Liver (tissue), 9 donors: ENCODE data around the gene SH2D3A. TPM values are rescaled to one million over a fixed set of nuclear protein-coding genes. Genes with fewer than 3 reads are reported as not detected.

Experiments used
- DNase-seq: peaks from one replicate; pipeline ENCODE4 v3.0.0-alpha.2; 2017; ENCODE audit warnings: low spot score
- H3K27ac ChIP-seq, 2 donors: one replicate each; pipeline ENCODE4 v1.7.0; 2013; ENCODE audit warnings: inconsistent platforms in 2 of 2, low read length in 2 of 2, control low read depth in 1 of 2, low read depth in 1 of 2, mild to moderate bottlenecking in 1 of 2
- H3K27me3 ChIP-seq, 4 donors: one replicate each; pipeline versions ENCODE4 v1.6.1 to v1.7.0; 2013; ENCODE audit warnings: low read length in 3 of 4, inconsistent platforms in 1 of 4, mild to moderate bottlenecking in 1 of 4, moderate library complexity in 1 of 4; ENCODE audit not compliant: control insufficient read depth in 4 of 4, insufficient read depth in 4 of 4
- H3K36me3 ChIP-seq, 4 donors: one replicate each; pipeline versions ENCODE4 v1.6.1 to v1.7.0; 2013; ENCODE audit warnings: low read length in 3 of 4, mild to moderate bottlenecking in 3 of 4, low read depth in 1 of 4, moderate library complexity in 1 of 4; ENCODE audit not compliant: control insufficient read depth in 4 of 4, insufficient read depth in 3 of 4
- H3K4me1 ChIP-seq, 4 donors: one replicate each; pipeline versions ENCODE4 v1.6.1 to v1.7.0; 2013; ENCODE audit warnings: low read length in 3 of 4, mild to moderate bottlenecking in 3 of 4, moderate library complexity in 1 of 4; ENCODE audit not compliant: control insufficient read depth in 4 of 4, insufficient read depth in 4 of 4
- H3K4me3 ChIP-seq, 3 donors: one replicate each; pipeline versions ENCODE4 v1.6.1 to v1.7.0; 2013; ENCODE audit warnings: low read length in 3 of 3, control low read depth in 1 of 3, low read depth in 1 of 3, mild to moderate bottlenecking in 1 of 3
- H3K9ac ChIP-seq, 2 donors: one replicate each; pipeline ENCODE4 v1.7.0; 2013; ENCODE audit warnings: low read length in 2 of 2, mild to moderate bottlenecking in 2 of 2, moderate library complexity in 2 of 2, control low read depth in 1 of 2, low read depth in 1 of 2
- H3K9me3 ChIP-seq, 4 donors: one replicate each; pipeline versions ENCODE4 v1.6.1 to v1.7.0; 2013; ENCODE audit warnings: low read length in 3 of 4; ENCODE audit not compliant: control insufficient read depth in 4 of 4
- EGR1 ChIP-seq, 2 donors: IDR thresholded peaks; 2 replicates each; pipeline ENCODE4 v1.6.1; 2016 to 2018; ENCODE audit warnings: antibody characterized with exemption in 2 of 2, low read depth in 2 of 2
- FOXA1 ChIP-seq: IDR thresholded peaks from 2 replicates; pipeline ENCODE4 v1.6.1; 2016; ENCODE audit warnings: antibody characterized with exemption
- FOXA2 ChIP-seq: IDR thresholded peaks from 2 replicates; pipeline ENCODE4 v1.6.1; 2016; ENCODE audit warnings: antibody characterized with exemption
- GABPA ChIP-seq, 2 donors: IDR thresholded peaks in 1 of 2; conservative IDR thresholded peaks in 1 of 2; 2 replicates each; pipeline ENCODE4 v1.6.1; 2016; ENCODE audit warnings: antibody characterized with exemption in 2 of 2, mild to moderate bottlenecking in 1 of 2, moderate library complexity in 1 of 2
- HNF4A ChIP-seq, 2 donors: conservative IDR thresholded peaks; 2 replicates each; pipeline ENCODE4 v1.6.1; 2016; ENCODE audit warnings: antibody characterized with exemption in 2 of 2, mild to moderate bottlenecking in 2 of 2
- HNF4G ChIP-seq: IDR thresholded peaks from 2 replicates; pipeline ENCODE4 v1.6.1; 2016; ENCODE audit warnings: antibody characterized with exemption
- JUND ChIP-seq, 2 donors: IDR thresholded peaks; 2 replicates each; pipeline ENCODE4 v1.6.1; 2016; ENCODE audit warnings: antibody characterized with exemption in 2 of 2
- NR2F2 ChIP-seq: IDR thresholded peaks from 2 replicates; pipeline ENCODE4 v1.6.1; 2016; ENCODE audit warnings: antibody characterized with exemption
- RAD21 ChIP-seq, 2 donors: IDR thresholded peaks; 2 replicates each; pipeline ENCODE4 v1.6.1; 2016; ENCODE audit warnings: antibody characterized with exemption in 2 of 2, mild to moderate bottlenecking in 2 of 2
- RXRA ChIP-seq, 2 donors: IDR thresholded peaks; 2 replicates each; pipeline ENCODE4 v1.6.1; 2017 to 2018; ENCODE audit warnings: antibody characterized with exemption in 2 of 2, mild to moderate bottlenecking in 1 of 2
- SP1 ChIP-seq: IDR thresholded peaks from 2 replicates; pipeline ENCODE4 v1.6.1; 2018; ENCODE audit warnings: antibody characterized with exemption, mild to moderate bottlenecking
- TAF1 ChIP-seq: conservative IDR thresholded peaks from 2 replicates; pipeline ENCODE4 v1.6.1; 2016; ENCODE audit warnings: antibody characterized with exemption, mild to moderate bottlenecking
- YY1 ChIP-seq: IDR thresholded peaks from 2 replicates; pipeline ENCODE4 v1.6.1; 2016; ENCODE audit warnings: antibody characterized with exemption, mild to moderate bottlenecking
- WGBS: extraction: QIAGEN DNeasy Blood & Tissue Kit; methylation state at CpG from one replicate; pipeline ENCODE4 v1.1.7; 2013; 5-methylcytosine and 5-hydroxymethylcytosine counted together
- polyA plus RNA-seq, 2 donors: library from polyadenylated mRNA; stranded (reverse) in 1 of 2; unstranded in 1 of 2; fragments of 200-250 nt in 1 of 2; fragments of >200 nt in 1 of 2; fragmentation: Nextera tagmentation in 1 of 2; extraction: Ambion mirVana in 1 of 2; gene quantifications; one replicate each; pipeline versions ENCODE4 v1.2.1 to v1.2.3, GENCODE V29; 2013 to 2015
- total RNA-seq, 2 donors: library from RNA; depleted of rRNA; stranded (reverse); fragments of >200 nt; gene quantifications; one replicate each; pipeline ENCODE4 v1.2.3, GENCODE V29; 2014
- TF ChIP-seq, protein P1 (sequence below): IDR thresholded peaks from 2 replicates; pipeline ENCODE4 v1.6.1; 2016; ENCODE audit warnings: antibody characterized with exemption
- TF ChIP-seq, protein P2 (sequence below): IDR thresholded peaks from 2 replicates; pipeline ENCODE4 v1.6.1; 2016; ENCODE audit warnings: antibody characterized with exemption, mild to moderate bottlenecking
- TF ChIP-seq, protein P3 (sequence below): IDR thresholded peaks from 2 replicates; pipeline ENCODE4 v1.6.1; 2016; ENCODE audit warnings: antibody characterized with exemption
- TF ChIP-seq, protein P4 (sequence below): IDR thresholded peaks from 2 replicates; pipeline ENCODE4 v1.6.1; 2016; ENCODE audit warnings: antibody characterized with exemption
- TF ChIP-seq, protein P5 (sequence below): fragments of 150-350 bp; IDR thresholded peaks from 2 replicates; pipeline ENCODE4 v1.5.1; 2017; ENCODE audit warnings: improper control_type of control experiment, low read depth, low read length; ENCODE audit not compliant: missing input control
- donor health status: healthy.
- donor health status: healthy.
- donor health status: healthy.
- donor health status: healthy.
- donor health status: healthy.

The SH2D3A gene
- total and polyA plus RNA-seq, 4 donors = 0.23 to 1.0 (median 0.77) TPM

DNA sequence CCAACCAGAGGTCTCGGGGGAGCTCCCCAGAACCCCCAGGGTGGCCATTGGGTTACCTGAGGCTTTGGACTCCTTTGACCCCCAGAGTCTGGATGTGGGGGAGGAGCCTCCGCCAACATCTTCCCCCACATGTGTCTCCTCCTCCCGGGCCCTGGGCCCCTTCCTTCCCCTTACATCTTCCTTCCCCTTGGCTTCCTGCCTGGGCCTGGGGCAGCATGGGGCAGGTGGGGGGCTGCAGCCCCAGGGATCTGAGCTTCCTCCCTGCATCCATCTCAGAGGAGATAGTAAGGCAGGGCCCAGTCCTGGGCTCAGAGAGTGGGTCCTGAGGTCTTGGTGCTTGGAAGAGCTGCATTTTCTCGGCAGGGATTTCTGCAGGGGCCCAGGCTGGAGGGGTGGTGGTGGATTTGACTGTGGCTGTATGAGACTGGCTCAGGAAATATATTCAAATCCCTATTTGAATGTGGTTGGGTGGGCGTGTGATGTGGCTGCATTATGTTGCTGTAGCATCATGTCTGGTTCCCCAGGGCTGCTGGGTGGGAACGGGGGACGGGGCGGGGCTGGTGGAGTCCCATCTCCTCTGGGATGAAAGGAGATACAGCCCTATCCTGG, 6.2 kb upstream of the SH2D3A start:
- Histone ChIP-seq H3K4me1 (peaks cover 0 to 3% (median 0%) of the 10 kb centered on the region in 4 donors), H3K27me3 (no peaks in the 10 kb centered on the region), H3K9me3 (no peaks in the 10 kb centered on the region), H3K4me3 (peak overlapping the region in 2 of 3 donors; percentile 31 to 43), H3K27ac (peak overlapping the region; percentile 56 to 72), H3K36me3 (no peaks in the 10 kb centered on the region), H3K9ac (peak overlapping the region in 1 of 2 donors; percentile 45)
- TF ChIP-seq, protein P1, sequence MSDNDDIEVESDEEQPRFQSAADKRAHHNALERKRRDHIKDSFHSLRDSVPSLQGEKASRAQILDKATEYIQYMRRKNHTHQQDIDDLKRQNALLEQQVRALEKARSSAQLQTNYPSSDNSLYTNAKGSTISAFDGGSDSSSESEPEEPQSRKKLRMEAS = no peak
- TF ChIP-seq HNF4A (conservative IDR thresholded peaks at IDR 0.05) (no peak), NR2F2 (no peak), TAF1 (no peak), JUND (IDR thresholded peaks at IDR 0.05) (no peak), YY1 (no peak), FOXA1 (no peak), SP1 (no peak), EGR1 (IDR thresholded peaks at IDR 0.05; ENCODE audit: low read depth in 2 of 2) (no peak), RAD21 (IDR thresholded peaks at IDR 0.05) (no peak), FOXA2 (no peak), RXRA (IDR thresholded peaks at IDR 0.05) (no peak), GABPA (IDR thresholded peaks at IDR 0.05 in 1 of 2, conservative IDR thresholded peaks at IDR 0.05 in 1 of 2) (no peak), HNF4G (no peak)
- TF ChIP-seq, protein P2, sequence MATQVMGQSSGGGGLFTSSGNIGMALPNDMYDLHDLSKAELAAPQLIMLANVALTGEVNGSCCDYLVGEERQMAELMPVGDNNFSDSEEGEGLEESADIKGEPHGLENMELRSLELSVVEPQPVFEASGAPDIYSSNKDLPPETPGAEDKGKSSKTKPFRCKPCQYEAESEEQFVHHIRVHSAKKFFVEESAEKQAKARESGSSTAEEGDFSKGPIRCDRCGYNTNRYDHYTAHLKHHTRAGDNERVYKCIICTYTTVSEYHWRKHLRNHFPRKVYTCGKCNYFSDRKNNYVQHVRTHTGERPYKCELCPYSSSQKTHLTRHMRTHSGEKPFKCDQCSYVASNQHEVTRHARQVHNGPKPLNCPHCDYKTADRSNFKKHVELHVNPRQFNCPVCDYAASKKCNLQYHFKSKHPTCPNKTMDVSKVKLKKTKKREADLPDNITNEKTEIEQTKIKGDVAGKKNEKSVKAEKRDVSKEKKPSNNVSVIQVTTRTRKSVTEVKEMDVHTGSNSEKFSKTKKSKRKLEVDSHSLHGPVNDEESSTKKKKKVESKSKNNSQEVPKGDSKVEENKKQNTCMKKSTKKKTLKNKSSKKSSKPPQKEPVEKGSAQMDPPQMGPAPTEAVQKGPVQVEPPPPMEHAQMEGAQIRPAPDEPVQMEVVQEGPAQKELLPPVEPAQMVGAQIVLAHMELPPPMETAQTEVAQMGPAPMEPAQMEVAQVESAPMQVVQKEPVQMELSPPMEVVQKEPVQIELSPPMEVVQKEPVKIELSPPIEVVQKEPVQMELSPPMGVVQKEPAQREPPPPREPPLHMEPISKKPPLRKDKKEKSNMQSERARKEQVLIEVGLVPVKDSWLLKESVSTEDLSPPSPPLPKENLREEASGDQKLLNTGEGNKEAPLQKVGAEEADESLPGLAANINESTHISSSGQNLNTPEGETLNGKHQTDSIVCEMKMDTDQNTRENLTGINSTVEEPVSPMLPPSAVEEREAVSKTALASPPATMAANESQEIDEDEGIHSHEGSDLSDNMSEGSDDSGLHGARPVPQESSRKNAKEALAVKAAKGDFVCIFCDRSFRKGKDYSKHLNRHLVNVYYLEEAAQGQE = no peak
- TF ChIP-seq, protein P3, sequence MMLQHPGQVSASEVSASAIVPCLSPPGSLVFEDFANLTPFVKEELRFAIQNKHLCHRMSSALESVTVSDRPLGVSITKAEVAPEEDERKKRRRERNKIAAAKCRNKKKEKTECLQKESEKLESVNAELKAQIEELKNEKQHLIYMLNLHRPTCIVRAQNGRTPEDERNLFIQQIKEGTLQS = no peak
- TF ChIP-seq, protein P4, sequence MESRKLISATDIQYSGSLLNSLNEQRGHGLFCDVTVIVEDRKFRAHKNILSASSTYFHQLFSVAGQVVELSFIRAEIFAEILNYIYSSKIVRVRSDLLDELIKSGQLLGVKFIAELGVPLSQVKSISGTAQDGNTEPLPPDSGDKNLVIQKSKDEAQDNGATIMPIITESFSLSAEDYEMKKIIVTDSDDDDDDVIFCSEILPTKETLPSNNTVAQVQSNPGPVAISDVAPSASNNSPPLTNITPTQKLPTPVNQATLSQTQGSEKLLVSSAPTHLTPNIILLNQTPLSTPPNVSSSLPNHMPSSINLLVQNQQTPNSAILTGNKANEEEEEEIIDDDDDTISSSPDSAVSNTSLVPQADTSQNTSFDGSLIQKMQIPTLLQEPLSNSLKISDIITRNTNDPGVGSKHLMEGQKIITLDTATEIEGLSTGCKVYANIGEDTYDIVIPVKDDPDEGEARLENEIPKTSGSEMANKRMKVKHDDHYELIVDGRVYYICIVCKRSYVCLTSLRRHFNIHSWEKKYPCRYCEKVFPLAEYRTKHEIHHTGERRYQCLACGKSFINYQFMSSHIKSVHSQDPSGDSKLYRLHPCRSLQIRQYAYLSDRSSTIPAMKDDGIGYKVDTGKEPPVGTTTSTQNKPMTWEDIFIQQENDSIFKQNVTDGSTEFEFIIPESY = no peak
- TF ChIP-seq, protein P5, sequence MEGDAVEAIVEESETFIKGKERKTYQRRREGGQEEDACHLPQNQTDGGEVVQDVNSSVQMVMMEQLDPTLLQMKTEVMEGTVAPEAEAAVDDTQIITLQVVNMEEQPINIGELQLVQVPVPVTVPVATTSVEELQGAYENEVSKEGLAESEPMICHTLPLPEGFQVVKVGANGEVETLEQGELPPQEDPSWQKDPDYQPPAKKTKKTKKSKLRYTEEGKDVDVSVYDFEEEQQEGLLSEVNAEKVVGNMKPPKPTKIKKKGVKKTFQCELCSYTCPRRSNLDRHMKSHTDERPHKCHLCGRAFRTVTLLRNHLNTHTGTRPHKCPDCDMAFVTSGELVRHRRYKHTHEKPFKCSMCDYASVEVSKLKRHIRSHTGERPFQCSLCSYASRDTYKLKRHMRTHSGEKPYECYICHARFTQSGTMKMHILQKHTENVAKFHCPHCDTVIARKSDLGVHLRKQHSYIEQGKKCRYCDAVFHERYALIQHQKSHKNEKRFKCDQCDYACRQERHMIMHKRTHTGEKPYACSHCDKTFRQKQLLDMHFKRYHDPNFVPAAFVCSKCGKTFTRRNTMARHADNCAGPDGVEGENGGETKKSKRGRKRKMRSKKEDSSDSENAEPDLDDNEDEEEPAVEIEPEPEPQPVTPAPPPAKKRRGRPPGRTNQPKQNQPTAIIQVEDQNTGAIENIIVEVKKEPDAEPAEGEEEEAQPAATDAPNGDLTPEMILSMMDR = no peak
- no peak for DNase-seq
- 47% methylated on average over 8 of the region's 8 CpGs for WGBS
